ENCODE data around the gene PCSK9. TPM values are rescaled to one million over a fixed set of nuclear protein-coding genes. Genes with fewer than 3 reads are reported as not detected.

The PCSK9 gene
- total RNA-seq, 2 experiments from 2014 or later = not detected

- Mint-ChIP-seq H3K4me3 (no peak overlapping the region), H3K27me3 (no peaks in the 10 kb centered on the region), H3K9me3 (no peaks in the 10 kb centered on the region), H3K36me3 (ENCODE audit: low read depth) (peaks cover 57% of the 10 kb centered on the region), H3K27ac (no peak overlapping the region), H3K4me1 (peaks cover 15% of the 10 kb centered on the region)
- POLR2A ChIA-PET = no interaction called here
- no peak for DNase-seq
- CTCF ChIA-PET = interaction anchor here (1.1 kb wide), 1 partner anchor 8 kb away, joined by 4 read pairs; no protein-coding TSS in a partner anchor
Observed at GRCh38 chr1:55068638-55069037, 29.3 kb downstream of the PCSK9 start.

DNA sequence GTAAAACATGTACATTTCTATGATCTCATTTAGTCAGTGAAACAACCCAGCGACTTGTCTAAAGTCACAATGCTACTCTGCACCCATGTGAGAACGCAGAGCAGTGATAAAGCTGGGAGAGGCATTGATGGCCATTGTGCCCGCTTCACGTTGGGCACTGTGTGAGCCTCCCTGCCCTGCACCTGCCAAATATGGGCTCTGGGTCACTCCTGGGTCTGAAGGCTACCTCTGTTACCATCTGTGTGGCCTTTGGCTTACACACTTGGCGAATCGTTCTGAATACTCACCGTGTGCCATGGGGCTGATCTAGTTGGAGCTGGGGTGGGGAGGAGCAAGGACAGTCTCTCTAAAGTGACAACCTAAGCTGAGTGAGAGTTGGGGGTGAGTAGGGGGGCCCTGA, 29.9 kb downstream of the PCSK9 start:
- POLR2A ChIA-PET = no interaction called here
- Mint-ChIP-seq H3K4me1 (peaks cover 18% of the 10 kb centered on the region), H3K4me3 (no peak overlapping the region), H3K27ac (no peak overlapping the region), H3K36me3 (ENCODE audit: low read depth) (peaks cover 59% of the 10 kb centered on the region), H3K27me3 (no peaks in the 10 kb centered on the region), H3K9me3 (no peaks in the 10 kb centered on the region)
- CTCF ChIA-PET = no interaction called here
- no peak for DNase-seq

GRCh38 chr1:55070293-55071164, 31.2 kb downstream of the PCSK9 start:
- no peak for DNase-seq
- Mint-ChIP-seq H3K4me1 (peaks cover 20% of the 10 kb centered on the region), H3K4me3 (no peak overlapping the region), H3K27me3 (no peaks in the 10 kb centered on the region), H3K27ac (no peak overlapping the region), H3K9me3 (no peaks in the 10 kb centered on the region), H3K36me3 (ENCODE audit: low read depth) (peaks cover 66% of the 10 kb centered on the region)
- ChIA-PET POLR2A (no interaction called here), CTCF (interaction anchor here (1.4 kb wide), 1 partner anchor 10 kb away, joined by 4 read pairs; no protein-coding TSS in a partner anchor)

DNA sequence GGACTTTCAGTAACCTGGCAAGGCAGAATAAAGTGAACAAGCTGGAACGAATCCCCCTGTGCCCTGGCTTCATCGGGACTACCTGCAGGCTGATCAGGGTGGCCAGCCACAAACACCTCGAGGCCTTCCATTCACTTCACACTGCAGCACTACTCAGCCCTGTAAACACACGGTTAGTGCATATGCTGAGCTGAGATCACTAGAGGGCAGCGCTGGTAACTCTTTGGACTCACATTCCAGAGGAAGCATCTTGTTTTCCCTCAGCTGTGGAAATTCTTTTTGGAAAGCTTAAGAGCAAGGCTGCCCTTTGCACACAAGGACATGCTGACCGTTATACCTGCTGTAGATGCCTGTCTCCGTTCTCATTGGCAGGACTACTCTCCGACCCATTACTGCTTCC, 32.1 kb downstream of the PCSK9 start:
- peak; percentile 23 for DNase-seq
- Mint-ChIP-seq H3K4me1 (peaks cover 20% of the 10 kb centered on the region), H3K36me3 (ENCODE audit: low read depth) (peaks cover 70% of the 10 kb centered on the region), H3K9me3 (no peaks in the 10 kb centered on the region), H3K27me3 (no peaks in the 10 kb centered on the region), H3K27ac (peak overlapping the region; percentile 50), H3K4me3 (no peak overlapping the region)
- CTCF ChIA-PET = interaction anchor here (1.4 kb wide), 1 partner anchor 11 kb away, joined by 4 read pairs; no protein-coding TSS in a partner anchor
- POLR2A ChIA-PET = no interaction called here

DNA sequence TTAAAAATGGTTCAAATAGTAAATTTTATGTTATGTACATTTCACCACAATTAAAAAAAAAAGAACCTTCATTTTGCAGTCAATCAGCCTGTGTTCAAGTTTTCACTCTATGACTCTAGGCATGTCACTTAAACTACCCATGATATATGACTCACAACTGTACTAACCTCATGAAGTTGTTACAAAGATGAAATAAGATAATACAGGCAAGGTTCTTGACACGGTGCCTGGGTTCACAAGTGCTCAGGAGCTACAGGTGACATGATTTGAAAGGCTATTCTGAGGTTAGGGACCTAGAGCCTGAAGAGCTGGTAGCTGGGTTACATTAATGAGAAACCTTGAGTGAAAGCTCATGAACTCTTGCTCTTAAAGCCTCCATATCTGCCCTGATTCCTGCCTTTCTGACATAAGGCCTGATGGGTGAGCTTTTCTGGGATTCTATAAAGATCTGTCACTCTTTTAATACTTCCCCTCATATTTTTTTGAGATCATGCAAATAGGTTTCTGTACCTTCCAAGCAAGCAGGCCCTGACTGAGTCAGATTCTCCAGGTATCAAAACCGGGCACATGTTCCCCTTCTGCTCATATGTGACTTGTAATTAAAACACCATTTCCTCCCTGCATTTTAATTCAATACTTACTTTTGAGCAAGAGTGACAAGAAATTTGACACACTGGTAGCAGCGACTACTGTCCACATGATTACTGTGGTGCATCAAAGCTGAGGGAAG, 34.0 kb downstream of the PCSK9 start:
- H3K36me3 Mint-ChIP-seq (ENCODE audit: low read depth) = peaks cover 65% of the 10 kb centered on the region

DNA sequence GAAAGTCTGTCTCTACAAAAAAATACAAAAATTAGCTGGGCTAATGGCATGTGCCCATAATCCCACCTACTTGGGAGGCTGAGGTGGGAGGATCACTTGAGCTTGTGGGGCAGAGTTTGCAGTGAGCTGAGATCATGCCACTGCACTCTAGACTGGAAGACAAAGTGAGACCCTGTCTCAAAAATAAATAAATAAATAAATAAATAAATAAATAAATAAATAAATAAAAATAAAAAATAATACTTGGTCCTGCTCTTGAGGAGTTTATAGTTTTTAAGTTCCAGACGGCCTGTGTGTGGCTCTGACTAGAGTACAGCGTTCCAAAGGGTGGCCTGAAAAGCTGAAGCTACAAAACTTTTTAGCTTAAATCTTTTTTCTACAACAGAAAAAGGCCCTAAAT, 35.1 kb downstream of the PCSK9 start:
- H3K4me3 Mint-ChIP-seq = no peak overlapping the region

More for the DNA sequence above, 34.0 kb downstream of the PCSK9 start:
- H3K9me3 Mint-ChIP-seq = no peaks in the 10 kb centered on the region
- H3K27me3 Mint-ChIP-seq = no peaks in the 10 kb centered on the region
- ChIA-PET CTCF (interaction anchor here (0.7 to 1.1 kb wide), 2 partner anchors 71 to 177 kb away, joined by 3 read pairs; no protein-coding TSS in a partner anchor), POLR2A (interaction anchor here (0.6 kb wide), 1 partner anchor 497 kb away, joined by 5 read pairs; no protein-coding TSS in a partner anchor)
- DNase-seq = no peak
- H3K4me1 Mint-ChIP-seq = peaks cover 20% of the 10 kb centered on the region
- H3K27ac Mint-ChIP-seq = no peak overlapping the region
- no peak overlapping the region for H3K4me3 Mint-ChIP-seq

GRCh38 chr1:55076356-55076755, 37.0 kb downstream of the PCSK9 start:
- DNase-seq = no peak
- Mint-ChIP-seq H3K27me3 (no peaks in the 10 kb centered on the region), H3K4me3 (no peak overlapping the region), H3K27ac (no peak overlapping the region), H3K4me1 (peaks cover 20% of the 10 kb centered on the region), H3K9me3 (no peaks in the 10 kb centered on the region), H3K36me3 (ENCODE audit: low read depth) (peaks cover 54% of the 10 kb centered on the region)
- CTCF ChIA-PET = no interaction called here
- POLR2A ChIA-PET = interaction anchor here (0.6 kb wide), 1 partner anchor 183 kb away, joined by 4 read pairs; no protein-coding TSS in a partner anchor

More for the DNA sequence above, 35.1 kb downstream of the PCSK9 start:
- peaks cover 20% of the 10 kb centered on the region for H3K4me1 Mint-ChIP-seq
- H3K27ac Mint-ChIP-seq = no peak overlapping the region
- no peaks in the 10 kb centered on the region for H3K9me3 Mint-ChIP-seq
- no peak for DNase-seq
- H3K36me3 Mint-ChIP-seq (ENCODE audit: low read depth) = peaks cover 61% of the 10 kb centered on the region
- ChIA-PET CTCF (interaction anchor here (0.5 to 1.3 kb wide), 2 partner anchors 14 to 54 kb away, joined by 3 to 4 read pairs; no protein-coding TSS in a partner anchor), POLR2A (no interaction called here)
- no peaks in the 10 kb centered on the region for H3K27me3 Mint-ChIP-seq

GRCh38 chr1:55078470-55078869, 39.1 kb downstream of the PCSK9 start:
- Mint-ChIP-seq H3K9me3 (no peaks in the 10 kb centered on the region), H3K36me3 (ENCODE audit: low read depth) (peaks cover 45% of the 10 kb centered on the region), H3K4me3 (no peak overlapping the region), H3K27ac (no peak overlapping the region), H3K4me1 (peaks cover 6% of the 10 kb centered on the region), H3K27me3 (no peaks in the 10 kb centered on the region)
- DNase-seq = no peak
- ChIA-PET POLR2A (interaction anchor here (0.7 kb wide), 1 partner anchor 1639 kb away, joined by 3 read pairs; no protein-coding TSS in a partner anchor), CTCF (no interaction called here)

GRCh38 chr1:55079651-55080050, 40.3 kb downstream of the PCSK9 start:
- POLR2A ChIA-PET = no interaction called here
- no peak overlapping the region for H3K27ac Mint-ChIP-seq
- no peak for DNase-seq
- no peaks in the 10 kb centered on the region for H3K9me3 Mint-ChIP-seq
- no peaks in the 10 kb centered on the region for H3K4me1 Mint-ChIP-seq
- H3K27me3 Mint-ChIP-seq = no peaks in the 10 kb centered on the region
- H3K36me3 Mint-ChIP-seq (ENCODE audit: low read depth) = peaks cover 50% of the 10 kb centered on the region
- CTCF ChIA-PET = interaction anchor here (0.8 kb wide), 1 partner anchor 24 kb away, joined by 3 read pairs; no protein-coding TSS in a partner anchor
- no peak overlapping the region for H3K4me3 Mint-ChIP-seq

GRCh38 chr1:55081188-55081904, 42.0 kb downstream of the PCSK9 start:
- DNase-seq = no peak
- CTCF ChIA-PET = no interaction called here
- H3K27ac Mint-ChIP-seq = no peak overlapping the region
- H3K36me3 Mint-ChIP-seq (ENCODE audit: low read depth) = peaks cover 44% of the 10 kb centered on the region
- H3K9me3 Mint-ChIP-seq = no peaks in the 10 kb centered on the region
- H3K4me1 Mint-ChIP-seq = no peaks in the 10 kb centered on the region
- POLR2A ChIA-PET = no interaction called here
- no peak overlapping the region for H3K4me3 Mint-ChIP-seq
- H3K27me3 Mint-ChIP-seq = no peaks in the 10 kb centered on the region

DNA sequence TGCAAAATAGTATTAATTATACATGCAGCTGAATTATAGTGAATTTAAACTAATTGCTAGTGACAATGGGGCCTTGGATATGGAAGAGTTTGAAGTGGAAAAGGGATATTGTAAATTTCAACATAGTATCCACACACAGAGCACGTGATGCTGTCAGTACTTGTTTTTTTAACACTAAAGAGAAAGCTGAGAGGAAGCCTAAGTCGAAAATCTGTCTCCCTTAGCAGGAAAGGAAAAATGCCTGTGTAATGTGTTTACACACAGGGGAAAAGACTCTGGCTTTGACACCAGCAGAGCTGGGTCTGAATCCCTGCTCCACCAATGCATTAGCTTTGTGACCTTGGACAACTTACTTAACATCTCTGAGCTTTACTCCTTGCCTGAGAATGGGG, 42.6 kb downstream of the PCSK9 start:
- Mint-ChIP-seq H3K36me3 (ENCODE audit: low read depth) (peaks cover 41% of the 10 kb centered on the region), H3K9me3 (no peaks in the 10 kb centered on the region), H3K4me1 (no peaks in the 10 kb centered on the region), H3K27me3 (no peaks in the 10 kb centered on the region), H3K4me3 (no peak overlapping the region), H3K27ac (no peak overlapping the region)
- no peak for DNase-seq
- CTCF ChIA-PET = no interaction called here
- POLR2A ChIA-PET = no interaction called here

DNA sequence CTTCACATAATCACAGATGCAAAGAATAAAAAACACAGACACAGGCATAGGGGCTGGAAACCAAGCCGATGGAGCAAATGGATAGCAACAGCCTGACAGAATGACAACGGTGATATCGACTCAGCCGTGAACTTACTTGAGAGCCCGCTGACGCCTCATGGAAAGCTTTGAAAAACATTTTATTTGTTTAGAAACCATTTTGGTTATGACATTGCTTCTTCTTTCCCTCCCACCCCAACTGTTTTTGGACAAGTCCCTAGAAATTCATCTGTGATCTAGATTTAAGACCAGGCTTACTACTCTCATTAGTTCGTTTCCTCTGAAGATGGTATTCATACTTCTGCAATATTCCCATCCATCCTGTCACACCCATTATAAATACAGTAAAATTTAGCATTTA, 44.9 kb downstream of the PCSK9 start:
- H3K27me3 Mint-ChIP-seq = no peaks in the 10 kb centered on the region
- no peak for DNase-seq
- no peaks in the 10 kb centered on the region for H3K9me3 Mint-ChIP-seq
- ChIA-PET CTCF (no interaction called here), POLR2A (no interaction called here)
- no peak overlapping the region for H3K4me3 Mint-ChIP-seq
- peaks cover 17% of the 10 kb centered on the region for H3K4me1 Mint-ChIP-seq
- H3K27ac Mint-ChIP-seq = no peak overlapping the region
- peaks cover 47% of the 10 kb centered on the region for H3K36me3 Mint-ChIP-seq (ENCODE audit: low read depth)

Measured in activated CD4-positive, alpha-beta T cell treated with anti-CD3 and anti-CD28 coated beads, Interleukin-2, amount 10 ng/mL, durations not matched to agents 7 days and 5 days (primary cell).